Skeletal muscle cell (primary cell): Measurements from ENCODE around the gene HHIPL2.
"Not testable (repeated sequence)": the region's sequence is repeated elsewhere in the genome, so short reads cannot be mapped to it uniquely, and the experiment has no call there.

Experiments used
- DNase-seq: peaks from one replicate; pipeline ENCODE4 v3.0.0-alpha.2; 2010; ENCODE audit warnings: low read depth
- H3K4me3 ChIP-seq: 2 replicates; pipeline ENCODE4 v1.5.1; 2011; ENCODE audit warnings: low read depth, mild to moderate bottlenecking, control low read depth, low read length, moderate library complexity

HHIPL2 gene

DNA sequence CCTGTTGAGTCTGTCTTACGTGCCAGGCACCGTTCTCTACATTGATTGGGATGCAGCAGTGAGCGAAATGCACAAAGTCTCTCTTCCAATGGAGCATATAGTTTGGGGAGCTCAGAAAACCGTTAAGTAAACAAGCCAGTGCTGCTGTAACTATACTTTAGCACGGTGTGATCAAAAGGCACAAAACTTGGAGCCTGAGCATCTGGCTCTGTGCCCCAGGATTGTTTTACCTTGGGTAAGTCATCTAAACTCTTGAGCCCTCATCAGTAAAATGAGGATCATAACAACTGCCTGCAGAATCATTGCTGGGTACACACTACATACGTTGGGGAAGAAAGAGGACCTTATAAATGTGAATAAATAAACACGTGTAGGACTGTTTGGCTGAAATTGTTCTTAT, 1.8 kb downstream of the HHIPL2 start:
- no peak overlapping the region for H3K4me3 ChIP-seq
- DNase-seq: no peak

DNA sequence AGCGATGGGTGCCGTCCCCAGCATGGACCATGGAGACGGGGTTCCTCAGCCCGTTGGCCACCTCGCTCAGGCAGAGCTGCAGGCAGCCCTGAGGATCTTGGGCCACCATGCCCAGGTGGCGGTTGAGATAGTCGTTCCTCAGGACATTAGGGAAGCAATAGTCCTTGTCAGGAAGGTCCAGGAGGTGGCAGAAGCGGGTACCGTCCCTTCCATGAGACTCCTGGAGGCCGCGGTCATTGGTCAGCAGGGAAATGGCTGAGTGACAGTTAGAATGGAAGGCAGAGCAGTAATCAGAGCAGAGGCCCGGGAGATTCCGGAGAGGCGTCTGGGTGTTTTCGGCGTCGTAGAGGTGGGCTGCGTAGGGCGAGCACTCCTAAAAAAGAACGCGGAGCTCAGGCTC, 4.1 kb downstream of the HHIPL2 start:
- no peak overlapping the region for H3K4me3 ChIP-seq
- DNase-seq: no peak

DNA sequence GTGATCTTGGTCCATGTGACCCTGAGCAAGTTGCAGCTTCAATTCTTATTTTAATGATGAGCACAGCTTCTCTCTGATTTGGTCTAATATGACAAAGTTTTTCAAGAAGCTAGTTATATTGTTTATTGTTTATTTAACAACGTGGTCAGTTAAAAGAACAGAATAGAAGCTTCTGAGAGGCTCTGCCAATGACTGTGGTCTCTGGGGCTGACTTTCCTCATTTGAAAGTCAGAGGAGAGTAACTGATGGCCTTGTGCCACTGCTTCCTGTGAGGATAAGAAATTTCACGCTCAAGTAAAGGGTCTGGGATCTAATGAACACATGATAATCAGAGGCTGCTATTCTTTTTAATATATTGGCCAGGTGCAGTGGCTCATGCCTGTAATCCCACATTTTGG, 7.3 kb downstream of the HHIPL2 start:
- DNase-seq: no peak
- H3K4me3 ChIP-seq: no peak overlapping the region

DNA sequence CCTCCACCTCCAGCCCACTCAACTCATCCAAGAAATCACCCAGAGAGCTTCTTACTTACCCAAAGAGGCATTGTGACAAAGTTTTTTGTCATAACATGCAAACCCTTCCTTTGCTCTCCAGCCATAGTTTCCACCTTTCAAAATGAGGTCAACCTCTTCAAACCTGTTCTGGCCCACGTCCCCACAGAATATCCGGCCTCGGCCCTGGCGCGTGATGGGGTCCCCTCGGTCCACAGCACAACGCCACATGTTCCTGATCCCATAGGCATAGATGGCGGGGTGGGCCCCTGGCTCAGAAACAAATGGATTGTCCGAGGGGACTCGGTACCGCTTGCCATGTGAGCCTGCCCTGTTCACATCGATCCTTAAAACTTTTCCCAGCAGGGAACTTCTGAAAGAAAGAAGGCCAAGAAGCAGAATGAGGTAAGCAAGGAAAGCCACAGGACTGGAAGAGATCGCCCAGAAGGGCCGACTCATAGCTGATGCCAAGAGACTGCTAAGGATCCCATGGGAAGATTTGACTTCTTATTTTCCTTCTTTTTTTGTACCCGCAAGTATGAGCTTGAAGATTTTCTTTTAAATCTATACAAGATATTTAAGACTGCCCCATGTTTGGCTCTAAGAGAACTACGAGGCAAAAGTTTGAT, 7.8 kb downstream of the HHIPL2 start:
- DNase-seq: peak; percentile 19

DNA sequence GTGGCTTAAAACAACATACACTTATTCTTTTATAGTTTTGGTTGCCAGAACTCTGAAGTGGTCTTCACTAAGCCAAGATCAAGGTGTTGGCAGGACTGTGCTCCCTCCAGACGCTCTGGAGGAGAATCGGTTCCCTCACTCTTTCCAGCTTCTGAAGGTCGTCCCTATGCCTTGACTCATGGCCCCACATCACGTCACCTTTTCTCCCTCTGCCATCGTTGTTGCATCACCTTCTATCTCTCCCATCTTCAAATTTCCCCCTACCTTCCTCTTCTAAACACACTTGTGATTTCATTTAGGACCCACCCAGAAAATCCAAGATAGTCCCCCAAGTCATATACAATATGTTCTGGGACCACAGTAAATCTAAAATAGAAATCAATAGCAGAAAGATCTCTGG, 12.4 kb downstream of the HHIPL2 start:
- DNase-seq: no peak
- no peak overlapping the region for H3K4me3 ChIP-seq

More for the DNA sequence above, 7.8 kb downstream of the HHIPL2 start:
- no peak overlapping the region for H3K4me3 ChIP-seq

DNA sequence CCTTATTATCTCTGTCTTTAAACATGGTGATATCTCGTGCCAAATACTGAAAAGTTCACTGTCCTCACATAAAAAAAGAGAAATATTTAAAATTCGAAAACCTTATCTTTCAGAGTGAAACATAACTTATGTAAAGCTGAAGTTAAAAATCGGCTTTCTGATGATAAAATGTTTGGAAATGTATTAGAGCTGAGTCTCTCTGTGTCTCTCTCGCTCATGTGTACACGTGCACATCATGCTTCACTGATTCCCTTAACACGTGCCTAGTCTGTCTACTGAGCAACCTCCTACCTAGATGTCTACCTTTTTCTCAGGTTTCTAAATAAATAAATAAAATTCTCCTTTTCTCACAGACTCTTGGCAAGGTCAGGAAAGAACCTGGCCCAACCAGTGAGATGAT, 17.1 kb downstream of the HHIPL2 start:
- no peak for DNase-seq
- no peak overlapping the region for H3K4me3 ChIP-seq

DNA sequence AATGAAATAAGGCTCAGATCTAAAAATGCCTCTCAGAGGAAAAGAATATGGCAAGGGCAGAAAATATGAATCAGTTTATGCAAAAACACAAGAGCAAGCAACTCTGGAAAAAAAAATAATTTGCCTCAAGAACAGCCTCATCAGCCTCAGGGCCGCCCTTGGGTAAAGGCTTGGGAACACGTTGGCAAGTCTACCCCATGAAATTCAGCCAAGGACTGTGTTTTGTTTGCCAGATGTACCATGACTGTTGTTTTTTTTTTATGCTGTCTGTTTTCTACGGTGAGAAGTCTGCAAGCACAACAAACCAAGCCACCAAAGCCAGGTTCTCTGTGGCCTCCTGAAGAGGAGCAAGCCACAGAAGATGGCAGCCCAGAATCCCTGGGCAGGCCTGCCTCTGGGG, 18.0 kb downstream of the HHIPL2 start:
- DNase-seq: no peak
- H3K4me3 ChIP-seq: no peak overlapping the region

DNA sequence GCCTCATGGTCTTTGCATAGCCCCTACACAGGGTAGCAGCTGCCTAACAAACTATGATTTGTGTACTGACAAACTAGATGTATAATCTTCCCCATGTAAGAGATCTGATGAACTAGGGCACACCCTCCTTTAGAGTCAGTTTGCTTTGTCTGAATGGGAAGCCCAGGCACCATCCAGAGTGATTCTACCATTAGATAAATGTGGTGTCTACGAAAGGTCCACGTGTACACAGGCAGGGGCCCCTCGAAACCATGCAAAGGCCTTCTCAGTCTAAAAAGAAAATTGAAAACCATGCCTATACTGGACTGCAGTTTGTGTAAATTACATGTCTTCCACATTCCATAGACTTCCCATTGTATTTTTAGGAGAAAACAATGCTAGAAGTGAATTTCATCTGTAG, 18.7 kb downstream of the HHIPL2 start:
- DNase-seq: no peak
- no peak overlapping the region for H3K4me3 ChIP-seq

DNA sequence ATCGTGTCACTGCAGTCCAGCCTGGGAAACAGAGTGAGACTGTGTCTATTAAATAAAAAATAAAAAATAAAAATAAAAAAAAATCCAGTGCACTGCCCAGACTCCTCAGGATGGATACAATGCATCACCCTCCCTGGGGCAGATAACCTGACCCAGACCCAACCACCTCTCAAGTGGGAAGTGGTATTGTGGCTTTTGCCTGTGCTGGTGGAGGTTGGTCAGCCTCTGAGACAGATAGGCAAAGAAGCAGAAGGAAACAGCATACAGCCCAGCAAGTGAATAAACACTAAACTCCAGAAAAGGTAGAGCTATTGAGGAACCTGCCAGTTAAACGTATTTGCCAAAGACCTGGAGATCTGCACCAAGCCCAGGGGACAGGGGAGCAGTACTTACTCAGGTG, 22.0 kb downstream of the HHIPL2 start:
- no peak for DNase-seq
- H3K4me3 ChIP-seq: no peak overlapping the region

DNA sequence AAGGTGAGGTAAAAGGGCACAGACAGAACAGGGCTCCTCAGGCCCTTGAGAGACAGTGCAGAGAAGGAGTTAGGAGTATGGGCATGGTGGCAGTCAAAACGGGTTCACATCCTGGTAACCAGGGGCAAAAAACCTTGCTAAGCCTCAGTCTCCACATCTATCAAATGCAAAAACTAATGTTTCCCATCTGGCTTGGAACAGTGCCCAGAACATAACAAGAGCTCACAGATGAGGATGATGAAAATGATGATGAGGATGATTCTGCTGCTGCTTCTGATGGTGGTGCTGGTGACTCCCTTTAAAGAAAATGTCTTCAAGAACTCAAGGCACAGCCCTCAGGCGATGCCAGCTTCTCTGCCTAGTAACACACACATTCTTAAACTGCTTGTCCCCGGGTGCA, 24.1 kb downstream of the HHIPL2 start:
- DNase-seq: no peak
- no peak overlapping the region for H3K4me3 ChIP-seq

DNA sequence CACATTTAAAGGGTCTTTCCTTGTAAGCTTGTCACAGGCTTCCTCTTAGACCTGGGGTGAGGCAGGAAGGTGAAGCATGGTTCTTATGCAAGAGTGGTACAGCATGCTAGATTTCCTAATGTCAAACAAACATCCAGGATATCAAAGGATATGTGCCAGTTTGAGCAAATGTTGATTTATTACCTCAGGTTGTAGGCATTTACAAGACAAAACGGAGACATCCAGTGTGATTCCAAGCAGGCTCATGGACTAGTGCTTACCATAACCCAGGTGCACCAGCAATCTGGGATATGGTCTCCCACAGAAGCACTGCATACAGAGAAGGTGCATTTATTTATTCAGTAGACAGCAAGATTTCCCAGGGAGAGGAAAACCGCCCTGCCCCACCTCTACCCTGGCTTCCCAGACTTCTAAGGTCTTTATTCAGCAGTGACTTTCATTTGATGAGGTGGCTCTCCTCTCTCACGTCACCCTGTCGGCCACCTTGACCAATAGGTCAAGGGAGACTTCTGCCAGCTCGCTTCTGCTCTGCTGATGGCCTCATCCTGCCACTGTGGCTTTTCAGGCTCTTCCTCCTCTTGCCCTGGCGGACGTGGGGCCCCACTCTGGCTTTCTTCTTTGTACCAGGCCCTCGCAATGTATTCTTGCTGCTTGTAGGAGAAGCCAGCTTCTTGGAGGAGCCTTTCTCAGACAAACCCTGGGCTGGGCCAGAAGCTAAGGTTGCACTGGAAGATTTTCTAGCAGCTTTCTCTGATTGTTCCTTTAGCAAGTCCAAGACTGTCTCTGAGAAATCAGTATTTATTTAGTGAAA, 25.6 kb downstream of the HHIPL2 start:
- no peak for DNase-seq
- H3K4me3 ChIP-seq: no peak overlapping the region

DNA sequence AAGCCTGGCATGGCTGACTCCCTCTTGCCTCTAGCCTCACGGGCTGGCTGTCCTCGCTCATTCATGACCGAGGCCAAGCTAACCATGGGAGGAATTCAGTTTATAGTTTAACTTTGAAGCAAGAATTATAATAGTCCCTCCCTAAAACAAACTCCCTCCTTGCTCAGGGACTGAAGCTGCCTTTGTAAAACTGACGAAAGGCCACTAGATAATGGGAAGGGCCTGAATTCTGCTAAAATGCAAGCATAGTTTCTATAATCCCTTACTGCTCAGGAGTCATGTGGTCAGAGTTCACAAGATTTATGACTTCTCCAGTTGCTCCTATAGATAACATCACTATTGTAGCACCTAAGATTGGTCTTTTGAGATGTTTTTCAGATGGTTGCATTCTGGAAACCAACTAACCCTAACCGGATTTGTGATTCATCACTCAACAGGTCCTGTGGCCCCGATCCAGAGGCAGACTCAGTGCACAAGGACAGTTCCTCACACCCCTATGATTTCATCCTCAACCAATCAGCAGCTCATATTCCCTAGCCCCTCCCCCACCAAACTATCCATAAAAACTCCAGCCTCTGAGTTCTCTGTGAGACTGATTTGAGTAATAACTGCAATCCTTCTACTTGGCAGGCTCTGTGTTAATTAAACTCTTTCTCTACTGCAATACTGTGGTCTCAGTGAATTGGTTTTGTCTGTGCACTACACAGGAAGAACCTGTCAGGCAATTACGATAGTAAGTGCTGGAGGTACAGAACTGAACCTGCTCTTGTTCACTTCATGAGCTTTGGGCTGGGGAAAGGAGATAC, 26.4 kb downstream of the HHIPL2 start:
- DNase-seq: peak; percentile 32
- H3K4me3 ChIP-seq: no peak overlapping the region

DNA sequence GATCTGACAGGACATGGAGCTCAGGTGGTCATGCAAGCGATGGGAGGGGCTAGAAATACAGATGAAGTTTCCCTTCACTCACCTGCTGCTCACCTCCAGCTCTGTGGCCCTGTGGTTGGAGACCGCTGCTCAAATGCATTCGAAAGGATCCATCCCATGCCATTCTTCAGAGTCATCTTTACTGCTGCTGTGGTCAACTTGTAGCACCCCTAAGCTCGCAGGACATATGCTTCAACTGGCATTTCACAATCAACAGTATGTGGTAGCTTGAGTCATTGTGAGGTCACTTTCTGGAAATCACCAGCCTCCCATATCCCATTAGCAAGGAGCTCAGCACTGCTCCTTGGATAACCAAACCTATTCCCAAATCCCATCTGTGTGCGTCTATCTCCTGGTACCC, 58.4 kb downstream of the HHIPL2 start:
- peak; percentile 73 for DNase-seq
- not testable (repeated sequence) for H3K4me3 ChIP-seq

DNA sequence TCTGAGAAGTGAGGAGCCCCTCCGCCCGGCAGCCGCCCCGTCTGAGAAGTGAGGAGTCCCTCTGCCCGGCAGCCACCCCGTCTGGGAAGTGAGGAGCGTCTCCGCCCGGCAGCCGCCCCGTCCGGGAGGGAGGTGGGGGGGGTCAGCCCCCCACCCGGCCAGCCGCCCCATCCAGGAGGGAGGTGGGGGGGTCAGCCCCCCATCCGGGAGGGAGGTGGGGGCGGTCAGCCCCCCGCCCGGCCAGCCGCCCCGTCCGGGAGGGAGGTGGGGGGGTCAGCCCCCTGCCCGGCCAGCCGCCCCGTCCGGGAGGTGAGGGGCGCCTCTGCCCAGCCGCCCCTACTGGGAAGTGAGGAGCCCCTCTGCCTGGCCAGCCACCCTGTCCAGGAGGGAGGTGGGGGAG, 60.1 kb downstream of the HHIPL2 start:
- H3K4me3 ChIP-seq, DNase-seq: not testable (repeated sequence)

DNA sequence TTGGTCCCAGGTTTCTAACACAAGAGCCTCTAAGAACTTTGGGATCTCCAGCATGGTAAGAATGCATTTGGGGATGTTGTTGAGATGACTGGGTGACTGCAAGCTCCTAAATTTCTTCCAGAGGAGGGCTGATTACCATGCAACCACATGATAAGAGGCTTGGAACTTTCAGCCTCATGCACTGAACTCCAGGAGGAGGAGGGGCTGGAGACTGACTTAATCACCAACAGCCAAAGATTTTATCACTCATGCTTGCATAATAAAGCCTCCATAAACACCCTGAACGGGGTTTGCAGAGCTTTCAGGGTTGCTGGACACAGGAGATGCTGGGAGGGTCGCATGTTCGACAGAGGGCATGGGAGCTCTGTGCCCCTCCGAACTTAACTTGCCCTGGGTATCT, 63.9 kb downstream of the HHIPL2 start:
- H3K4me3 ChIP-seq, DNase-seq: not testable (repeated sequence)

DNA sequence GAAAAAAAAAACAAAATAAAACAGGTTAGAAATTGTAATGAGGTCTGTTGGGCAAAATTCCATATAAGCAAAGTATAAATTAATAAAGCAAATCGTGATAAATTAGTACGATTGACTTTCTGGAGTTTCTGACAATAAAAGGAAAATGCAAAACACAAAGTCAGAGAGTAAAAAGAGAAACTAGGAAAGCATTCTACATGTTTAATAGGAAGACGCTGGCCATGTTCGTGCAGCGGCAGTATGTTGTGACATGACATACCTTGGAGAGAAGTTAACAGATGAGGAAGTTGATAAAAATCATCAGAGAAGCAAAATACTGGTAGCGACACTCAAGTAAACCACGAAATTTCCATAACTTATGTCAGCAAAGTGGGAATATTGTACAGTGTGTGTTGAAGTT, 68.3 kb downstream of the HHIPL2 start:
- DNase-seq, H3K4me3 ChIP-seq: not testable (repeated sequence)

DNA sequence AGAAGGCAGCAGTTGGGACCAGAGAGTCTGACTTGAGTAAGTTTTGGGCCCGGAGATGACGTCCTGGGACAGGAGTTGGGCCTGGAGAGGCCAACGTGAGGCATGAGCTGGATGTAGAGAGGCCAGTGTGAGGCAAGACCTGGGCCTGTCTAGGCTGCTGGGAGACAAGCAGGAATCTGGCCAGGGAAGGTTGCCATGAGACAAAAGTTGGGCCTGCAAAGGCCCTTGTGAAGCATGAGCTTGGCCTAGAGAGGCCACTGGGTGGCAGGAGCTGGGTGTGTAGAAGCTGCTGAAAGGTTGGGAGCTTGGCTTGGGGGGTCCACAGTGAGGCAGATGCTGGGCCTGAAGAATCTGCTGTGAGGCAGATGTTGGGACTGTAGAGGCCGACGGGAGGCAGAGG, 71.5 kb downstream of the HHIPL2 start:
- DNase-seq: not testable (repeated sequence)

DNA sequence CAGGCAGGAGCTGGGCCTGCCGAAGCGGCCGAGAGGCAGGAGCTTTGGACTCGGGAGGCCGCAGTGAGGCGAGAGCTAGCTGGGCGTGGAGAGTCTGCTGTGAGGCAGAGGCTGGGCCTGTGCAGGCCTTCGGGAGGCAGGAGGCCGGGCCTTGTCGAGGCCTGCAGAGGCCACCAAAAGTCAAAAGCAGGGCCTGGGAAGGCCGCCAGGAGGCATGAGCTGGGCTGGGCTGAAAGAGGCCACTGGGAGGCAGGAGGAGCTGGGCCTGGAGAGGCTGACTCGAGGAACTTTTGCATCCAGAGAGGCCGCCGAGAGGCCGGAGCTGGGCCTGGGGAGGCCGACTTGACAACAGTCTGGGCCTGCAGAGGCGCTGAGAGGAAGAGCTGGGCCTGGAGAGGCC, 74.2 kb downstream of the HHIPL2 start:
- H3K4me3 ChIP-seq, DNase-seq: not testable (repeated sequence)

More for the DNA sequence above, 71.5 kb downstream of the HHIPL2 start:
- H3K4me3 ChIP-seq: not testable (repeated sequence)

DNA sequence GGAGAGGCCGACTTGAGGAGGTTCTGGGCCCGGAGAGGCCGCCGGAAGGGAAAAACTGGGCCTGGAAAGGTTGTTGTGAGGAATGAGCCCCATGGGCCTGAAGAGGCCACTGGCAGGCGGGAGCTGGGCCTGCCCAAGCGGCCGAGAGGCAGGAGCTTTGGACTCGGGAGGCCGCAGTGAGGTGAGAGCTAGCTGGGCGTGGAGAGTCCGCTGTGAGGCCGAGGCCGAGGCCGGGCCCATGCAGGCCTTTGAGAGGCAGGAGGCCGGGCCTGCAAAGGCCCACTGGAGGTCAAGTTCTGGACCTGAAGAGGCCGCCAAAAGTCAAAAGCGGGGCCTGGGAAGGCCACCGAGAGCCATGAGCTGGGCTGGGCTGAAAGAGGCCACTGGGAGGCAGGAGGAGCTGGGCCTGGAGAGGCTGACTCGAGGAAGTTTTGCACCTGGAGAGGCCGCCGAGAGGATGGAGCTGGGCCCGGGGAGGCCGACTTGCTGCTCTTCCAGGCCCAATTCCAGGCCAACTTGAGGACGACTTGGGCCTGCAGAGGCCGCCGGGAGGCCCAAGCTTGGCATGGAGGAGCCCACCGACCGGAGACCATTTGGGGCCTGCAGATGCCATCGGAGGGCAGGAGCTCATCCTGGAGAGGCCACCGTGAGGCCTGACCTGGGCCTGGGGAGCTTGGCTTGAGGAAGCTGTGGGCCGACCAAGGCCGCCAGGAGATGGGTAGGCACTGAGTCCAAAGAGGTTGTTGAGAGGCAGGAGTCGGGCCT, 74.9 kb downstream of the HHIPL2 start:
- DNase-seq, H3K4me3 ChIP-seq: not testable (repeated sequence)
